Mucosa of gallbladder (tissue), 1 donor: ENCODE measurements around the gene SYMPK. TPM values are rescaled to one million over a fixed set of nuclear protein-coding genes. Genes with fewer than 3 reads are reported as not detected.

Experiments
- DNase-seq: peaks from one replicate; pipeline ENCODE4 v3.0.0-alpha.2; 2020; ENCODE audit warnings: low spot score
- total RNA-seq: library from RNA; stranded (reverse); gene quantifications from one replicate; pipeline ENCODE4 v1.2.1, GENCODE V29; 2021
- donor health status: DM: no; HTN: no; CAD: no.

SYMPK gene
- total RNA-seq, 1 donor from 2014 or later, result 72.6 TPM

DNA sequence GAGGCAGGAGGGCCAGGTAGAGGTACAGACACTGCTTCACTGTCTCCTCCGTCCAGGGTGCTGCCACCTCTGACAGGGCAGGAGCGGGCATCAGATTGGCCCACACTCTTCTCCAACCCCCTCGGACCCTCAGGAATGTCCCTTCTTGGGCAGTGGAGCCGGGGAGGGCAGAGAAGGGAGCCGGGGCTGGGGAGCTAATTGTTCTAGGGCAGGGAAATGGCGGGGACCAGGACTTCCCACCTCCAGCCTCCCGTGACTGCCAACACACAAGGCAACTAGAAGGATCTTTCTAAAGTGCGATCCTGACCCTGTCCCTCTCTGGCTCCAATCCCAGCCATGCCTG lies 37.7 kb downstream of the SYMPK start:
- no peak for DNase-seq

DNA sequence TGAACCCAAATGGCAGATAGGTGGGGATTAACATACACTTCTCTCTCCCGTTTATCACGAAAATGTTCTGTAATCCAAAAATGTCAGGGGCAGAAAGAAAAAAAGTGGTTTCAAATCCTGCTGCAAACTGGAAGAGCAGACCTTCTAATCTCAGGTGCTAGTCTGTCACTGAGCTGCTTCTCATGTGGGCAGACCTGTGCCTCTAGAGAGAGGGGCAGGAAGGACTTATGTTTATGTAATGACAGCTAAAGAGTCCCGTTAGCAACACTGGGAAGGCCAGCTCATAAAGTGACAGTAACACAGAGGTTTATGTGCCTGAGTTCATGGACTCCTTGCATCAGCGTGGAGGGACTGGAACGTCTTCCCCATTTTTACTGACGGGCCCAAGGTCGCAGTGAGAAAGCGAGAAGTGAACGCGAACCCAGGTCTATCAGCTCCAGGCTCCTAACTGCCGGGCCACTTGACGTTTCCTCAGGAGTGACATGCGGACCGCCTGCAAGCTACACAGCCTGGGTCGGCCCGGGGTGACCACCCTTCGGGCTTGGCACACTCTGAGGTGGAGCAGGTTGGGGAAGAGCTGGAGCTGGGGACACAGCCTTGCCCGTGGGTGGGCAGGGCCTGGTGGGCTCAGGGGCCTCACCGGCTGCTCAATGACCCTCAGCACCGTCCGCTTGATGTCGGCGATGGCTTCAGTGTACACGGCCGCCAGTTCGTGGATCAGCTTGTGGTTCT lies 38.2 kb downstream of the SYMPK start:
- DNase-seq, result no peak

DNA sequence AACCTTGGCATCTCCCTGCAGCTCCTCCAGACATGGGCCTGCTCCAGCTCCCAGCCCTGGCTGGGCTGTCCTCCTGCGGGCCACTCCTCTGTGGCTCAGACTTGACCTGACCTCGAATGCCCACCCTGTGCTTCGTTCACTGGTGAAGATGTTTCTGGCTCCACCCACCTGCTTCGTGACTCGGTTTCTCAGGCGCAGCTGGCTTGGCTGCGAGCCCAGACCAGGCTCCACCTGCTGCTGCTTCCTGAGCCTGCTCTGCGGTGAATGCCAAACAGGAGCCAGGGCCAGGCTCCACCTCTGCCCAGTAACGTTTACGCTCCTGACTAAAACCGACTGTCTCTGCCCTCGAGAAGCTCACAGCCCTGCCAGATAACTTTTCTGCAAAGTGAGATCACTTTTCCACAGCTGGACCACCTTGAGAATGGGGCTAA lies 38.9 kb downstream of the SYMPK start:
- peak; percentile 37 for DNase-seq

DNA sequence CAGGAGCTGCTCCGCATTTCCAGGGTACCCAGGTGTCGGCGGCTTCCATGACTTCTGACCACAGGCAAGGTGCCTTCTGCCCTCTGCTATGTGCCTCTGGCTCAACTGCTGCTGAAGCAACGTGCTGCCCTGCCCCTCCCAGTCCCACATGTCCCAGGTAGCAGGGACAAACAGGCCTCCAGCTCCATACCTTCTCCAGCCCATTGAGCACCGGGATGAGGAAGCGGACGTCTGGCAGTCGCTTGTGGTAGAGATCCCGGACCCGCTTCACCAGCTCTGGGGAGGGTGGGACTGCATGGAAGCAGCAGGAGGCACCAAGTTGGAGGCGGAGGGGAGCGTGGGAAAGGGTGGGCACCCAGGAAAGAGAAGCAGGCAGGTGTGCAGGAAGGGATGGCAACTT lies 39.8 kb downstream of the SYMPK start:
- no peak for DNase-seq

DNA sequence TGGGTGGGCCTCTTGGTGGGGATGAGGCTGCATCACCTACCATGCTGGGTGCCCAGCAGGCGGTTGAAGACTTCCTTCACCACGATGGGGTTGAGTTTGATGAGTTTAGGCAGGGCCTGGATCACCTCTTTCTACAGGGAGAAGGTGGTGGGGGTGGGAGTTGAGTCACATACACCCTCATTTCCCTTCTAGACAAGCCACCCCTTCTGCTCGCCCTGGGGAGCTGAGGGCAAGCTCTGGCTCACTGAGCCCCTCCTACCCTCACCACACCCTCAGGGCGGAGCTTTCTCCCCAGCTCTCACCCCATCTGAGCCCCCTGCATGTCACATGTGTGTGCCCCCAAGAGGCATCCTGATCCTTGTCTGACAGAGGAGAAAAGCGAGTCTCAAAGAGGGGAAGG lies 40.2 kb downstream of the SYMPK start:
- DNase-seq, result no peak

DNA sequence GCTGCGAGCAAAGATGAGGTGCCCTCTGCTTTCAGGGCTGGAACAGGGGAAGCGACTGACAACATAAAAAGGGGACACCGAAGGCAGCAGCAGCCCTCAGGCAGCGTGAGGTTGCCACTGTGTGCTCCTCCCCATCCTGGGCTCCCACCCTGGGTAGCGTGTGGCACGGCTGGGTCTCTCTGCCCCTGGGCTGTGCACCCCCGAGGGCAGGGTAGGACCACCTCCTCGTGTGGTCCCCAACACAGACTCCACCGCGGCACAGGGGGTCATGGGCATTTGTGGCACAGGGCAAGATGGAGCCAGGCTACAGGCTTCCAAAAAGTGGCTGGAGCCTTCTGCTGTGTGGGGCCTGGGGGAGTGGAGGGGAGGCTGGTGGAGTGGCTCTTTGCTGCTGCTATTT lies 41.4 kb downstream of the SYMPK start:
- no peak for DNase-seq

DNA sequence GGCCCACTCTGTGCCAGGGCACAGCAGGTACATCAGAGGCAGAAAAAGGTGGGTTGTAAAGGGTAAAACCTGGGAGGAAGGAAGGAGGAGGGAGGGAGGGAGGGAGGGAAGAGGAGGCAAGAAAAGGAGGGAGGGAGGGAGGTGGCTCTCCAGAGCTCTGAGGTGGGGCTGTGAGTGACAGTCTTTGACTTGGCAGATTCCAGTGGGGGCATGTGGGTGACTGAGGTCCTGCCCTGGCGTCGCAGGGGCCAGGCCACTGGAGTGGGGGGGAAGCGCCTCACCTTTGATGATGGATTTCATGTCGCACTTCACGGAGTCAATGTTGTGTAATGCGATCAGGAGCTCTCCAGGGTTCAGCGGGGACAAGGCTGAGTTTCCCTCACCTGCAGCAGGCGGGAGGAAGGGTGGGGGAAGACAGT lies 41.8 kb downstream of the SYMPK start:
- DNase-seq, result no peak

DNA sequence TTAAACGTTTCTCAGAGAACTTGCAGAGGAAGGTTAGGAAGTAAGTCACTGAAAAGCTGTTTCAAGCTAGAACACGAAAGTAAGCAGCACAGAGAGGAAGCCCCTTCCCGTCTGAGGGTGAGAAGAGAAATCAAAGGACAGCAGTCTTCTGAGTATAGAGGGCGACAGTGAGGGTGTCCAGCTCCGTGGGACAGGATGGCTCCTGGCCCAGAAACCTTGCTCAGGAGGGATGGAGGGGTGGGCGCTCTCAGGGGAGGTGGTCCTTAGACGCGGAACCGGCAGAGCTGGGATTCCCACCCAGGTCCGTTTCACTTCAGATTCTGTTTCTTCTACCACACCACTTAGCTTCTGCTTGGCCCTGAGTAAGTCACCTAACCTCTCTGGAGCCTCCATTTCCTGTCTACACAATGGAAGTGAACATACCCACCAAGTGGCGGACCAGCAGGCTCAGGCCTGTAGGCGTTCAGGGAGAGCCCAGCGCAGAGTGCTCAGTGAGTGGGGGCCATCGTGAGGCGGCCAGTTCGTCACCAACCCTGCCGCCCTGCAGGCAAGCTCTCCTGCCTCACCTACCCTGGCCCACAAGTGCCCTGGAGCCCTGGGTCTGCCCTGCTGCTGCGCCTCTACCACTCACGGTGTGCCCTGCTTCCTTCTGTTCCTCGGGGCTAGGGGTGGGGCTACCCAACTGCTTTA lies 42.4 kb downstream of the SYMPK start:
- DNase-seq, result no peak

DNA sequence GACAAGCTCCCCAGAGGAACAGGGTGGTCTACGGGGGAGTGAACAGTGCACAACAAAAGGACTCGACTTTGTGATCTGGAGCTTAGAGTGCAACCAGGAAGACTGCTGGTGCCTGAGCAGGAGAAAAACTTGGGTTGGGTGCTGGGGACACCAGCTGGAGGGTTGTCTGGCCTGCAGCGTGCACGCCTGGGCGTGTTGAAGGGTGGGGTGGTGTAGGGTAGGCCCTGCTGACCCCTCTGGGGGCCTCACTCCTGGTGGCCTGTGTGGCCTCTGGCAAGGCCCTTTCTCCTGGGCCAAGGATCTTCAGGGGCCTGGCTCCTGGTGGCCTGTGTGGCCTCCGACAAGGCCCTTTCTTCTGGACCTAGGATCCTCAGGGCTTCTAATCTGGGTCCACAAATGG lies 43.2 kb downstream of the SYMPK start:
- no peak for DNase-seq

DNA sequence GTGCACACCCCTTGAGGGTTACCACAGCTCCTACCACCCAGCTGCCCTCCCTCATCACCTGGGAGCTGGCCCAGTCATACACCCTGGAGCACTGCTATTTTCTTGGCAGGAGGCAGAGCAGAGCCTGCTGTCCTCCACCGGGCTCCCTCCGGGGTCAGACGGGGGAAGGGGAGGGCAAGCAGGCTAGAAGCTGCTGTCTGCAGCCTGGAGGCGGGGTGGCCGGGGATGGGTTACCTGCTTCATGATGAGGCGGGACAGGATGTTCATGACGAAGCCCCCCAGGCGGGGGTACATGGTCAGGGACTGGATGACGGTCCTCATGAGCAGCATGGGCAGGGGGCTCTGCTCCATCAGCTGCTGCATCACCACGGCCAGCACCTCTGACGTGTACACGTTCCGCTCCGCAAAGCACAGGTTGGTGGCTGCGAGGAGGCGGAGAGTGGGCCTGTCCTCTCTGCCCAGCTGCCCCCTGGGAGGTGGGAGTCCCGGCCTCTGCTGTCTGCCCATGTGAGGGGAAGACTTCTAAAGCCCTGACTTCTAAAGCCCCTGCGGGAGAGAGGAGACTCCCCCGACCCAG lies 45.1 kb downstream of the SYMPK start:
- no peak for DNase-seq

DNA sequence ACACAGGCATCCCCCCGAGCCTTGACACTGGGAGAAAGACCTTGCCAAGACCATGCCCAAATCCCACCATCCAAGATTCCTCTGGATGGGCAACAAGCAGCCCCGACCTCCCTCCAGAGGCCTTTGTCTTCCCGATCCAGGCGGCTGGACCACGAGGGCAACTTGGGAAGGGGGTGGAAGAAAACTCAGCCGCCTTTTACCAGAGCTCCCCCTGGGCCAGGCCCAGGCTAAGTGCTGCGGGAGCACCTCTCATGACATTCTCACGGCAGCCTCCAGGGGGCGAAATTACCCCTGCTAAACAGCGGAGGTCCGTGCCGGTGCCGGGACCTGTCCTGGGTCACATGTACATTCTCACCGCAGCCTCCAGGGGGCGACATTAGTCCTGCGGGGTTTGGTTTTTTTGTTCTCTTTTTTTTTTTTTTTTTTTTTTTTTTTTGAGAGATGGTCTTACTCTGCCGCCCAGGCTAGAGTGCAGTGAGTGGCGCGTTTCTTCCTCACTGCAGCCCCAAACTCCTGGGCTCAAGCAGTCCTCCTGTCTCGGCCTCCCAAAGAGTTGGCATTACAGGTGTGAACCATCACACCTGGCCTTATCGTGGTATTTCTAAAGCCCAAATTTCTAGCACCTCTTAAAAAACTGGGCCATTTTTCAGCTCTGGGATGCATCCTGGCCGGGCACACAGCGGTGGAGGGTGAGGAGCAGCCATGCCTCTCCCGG lies 45.8 kb downstream of the SYMPK start:
- DNase-seq, result peak; percentile 94

DNA sequence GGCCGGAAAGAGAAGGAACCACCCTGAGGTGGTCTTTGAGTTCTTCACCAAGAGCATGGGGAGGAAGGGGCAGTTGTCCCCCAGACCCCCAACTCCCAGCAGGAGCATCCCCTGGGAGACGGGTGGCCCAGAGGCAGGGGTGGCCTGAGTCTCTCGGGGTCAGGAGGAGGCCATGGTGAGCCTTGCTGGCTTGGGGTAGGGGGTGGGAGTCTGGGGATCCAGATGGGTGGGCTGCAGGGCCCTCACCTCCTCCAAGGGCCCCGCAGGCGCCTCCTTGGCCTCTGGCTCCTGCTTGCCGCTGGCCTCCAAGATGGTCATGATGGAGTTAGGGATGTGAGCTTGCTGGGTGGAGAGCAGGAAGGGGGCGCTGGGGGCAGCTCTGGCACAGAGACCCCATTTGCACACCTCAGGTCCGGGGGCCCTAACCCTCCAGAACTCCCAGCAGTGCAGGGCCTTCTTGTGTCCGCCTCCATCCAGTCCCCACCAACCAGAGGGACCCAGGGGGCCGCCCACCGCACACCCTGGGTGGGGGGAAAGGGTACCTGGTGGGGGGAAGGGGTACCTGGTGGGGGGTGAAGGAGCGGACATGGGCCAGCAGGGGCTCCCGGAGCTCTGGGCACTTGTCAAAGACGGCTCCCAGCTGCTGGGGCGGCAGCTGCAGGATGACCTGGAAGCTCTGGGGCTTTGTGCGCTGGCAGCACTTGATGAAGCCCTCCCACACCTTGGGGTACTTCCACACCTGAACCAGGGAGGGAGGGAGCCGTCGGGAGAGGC lies 46.5 kb downstream of the SYMPK start:
- DNase-seq, result no peak

DNA sequence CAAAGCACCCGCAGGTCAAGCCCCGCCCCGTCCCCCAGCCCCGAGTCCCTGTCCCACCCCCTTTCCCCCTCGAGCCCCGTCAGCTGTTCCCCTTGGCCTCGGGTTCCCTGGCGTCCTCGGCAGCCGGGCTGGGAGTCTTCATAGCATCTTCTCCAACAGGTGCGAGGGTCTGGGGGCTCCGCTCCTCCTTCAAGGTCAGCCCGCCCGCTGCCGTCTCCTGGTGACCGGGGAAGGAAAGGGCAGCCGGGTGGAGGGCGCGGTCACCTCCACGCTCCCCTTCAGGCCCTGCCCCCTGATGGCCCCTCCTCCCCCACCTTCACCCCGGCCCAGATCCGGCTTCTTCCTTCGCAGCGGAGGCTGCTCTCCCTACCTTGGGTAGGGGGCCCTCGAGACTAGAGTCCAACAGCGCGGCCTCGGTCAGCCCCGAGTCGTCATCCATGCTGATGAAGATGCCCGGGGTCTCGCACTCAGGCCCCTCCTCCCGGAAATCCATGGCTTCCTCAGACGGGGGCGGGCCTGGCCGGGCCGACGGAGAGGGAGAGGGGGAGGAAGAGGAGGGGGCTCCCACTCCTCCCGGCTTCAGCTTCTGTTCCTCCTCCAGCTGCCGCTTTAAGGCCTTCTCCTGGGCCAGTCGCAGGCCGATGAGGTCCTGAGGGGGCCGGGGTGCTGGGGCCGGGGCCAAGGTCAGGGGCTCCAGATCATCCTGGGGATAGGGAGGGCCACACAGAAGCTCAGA lies 47.3 kb downstream of the SYMPK start:
- DNase-seq, result no peak

DNA sequence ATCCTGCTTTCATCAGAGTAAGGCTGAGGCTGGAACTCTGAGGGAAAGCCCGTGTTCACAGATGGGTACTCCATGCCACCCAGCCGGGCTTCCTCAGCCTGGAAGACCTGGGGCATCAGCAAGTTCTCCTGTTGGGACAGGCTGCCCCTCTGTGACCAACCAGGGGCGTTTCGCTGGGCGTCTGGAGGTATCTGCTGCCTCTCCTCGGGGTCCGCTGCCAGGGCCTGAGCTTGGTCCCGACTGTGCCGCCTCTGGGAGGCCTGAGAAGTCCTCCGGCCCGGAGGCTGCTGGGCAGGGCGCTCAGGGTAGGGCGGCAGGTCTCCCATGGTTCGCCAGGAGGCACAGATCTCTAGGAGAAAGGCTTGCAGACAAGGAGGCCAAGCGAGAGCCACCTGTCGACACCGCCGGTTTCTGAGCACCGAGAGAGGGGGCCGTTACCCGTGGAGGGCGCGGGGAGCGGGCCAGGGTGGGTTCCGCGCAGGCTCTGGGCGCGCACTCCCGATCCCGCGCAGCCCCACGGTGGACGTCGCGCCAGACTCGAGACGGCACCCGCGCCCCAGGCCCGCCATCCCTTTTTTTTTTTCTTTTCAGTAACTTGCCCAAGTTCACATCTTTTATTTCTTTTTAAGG lies 48.0 kb downstream of the SYMPK start, which contains the start of gene RSPH6A:
Gene RSPH6A (minus strand): TSS at position 458 of the 630 bp plus-strand sequence. CDS start 132 bp downstream, at position 326.
- DNase-seq, result no peak

DNA sequence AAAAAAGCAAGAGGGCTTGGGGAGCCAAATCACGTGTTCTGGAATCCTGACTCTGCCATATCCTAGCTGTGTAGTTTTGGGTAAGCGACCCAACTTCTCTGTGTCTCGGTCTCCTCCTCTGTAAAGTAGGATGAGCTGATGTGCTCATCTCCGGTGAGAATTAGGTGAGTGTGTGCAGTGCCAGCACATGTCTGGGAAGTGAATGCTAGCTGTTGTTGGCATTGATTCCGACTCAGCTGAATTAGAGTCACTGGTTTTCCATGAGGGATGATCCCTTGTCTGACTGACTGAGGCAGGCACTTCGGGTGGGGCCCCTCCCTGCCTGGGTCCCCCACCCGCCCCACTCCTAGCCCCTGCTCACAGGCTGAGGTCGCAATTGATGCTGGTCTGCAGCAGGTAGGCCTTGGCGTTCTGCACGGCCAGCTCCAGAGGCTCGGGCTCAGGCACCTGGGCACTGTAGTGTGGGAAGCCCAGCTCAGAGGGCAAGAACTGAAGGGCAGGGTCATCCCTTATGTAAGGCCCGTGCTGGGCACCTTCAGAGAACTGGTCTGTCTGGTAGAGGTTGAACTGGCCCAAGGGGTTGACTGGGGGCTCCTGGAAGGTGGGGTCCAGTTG lies 48.7 kb downstream of the SYMPK start:
- DNase-seq, result no peak

DNA sequence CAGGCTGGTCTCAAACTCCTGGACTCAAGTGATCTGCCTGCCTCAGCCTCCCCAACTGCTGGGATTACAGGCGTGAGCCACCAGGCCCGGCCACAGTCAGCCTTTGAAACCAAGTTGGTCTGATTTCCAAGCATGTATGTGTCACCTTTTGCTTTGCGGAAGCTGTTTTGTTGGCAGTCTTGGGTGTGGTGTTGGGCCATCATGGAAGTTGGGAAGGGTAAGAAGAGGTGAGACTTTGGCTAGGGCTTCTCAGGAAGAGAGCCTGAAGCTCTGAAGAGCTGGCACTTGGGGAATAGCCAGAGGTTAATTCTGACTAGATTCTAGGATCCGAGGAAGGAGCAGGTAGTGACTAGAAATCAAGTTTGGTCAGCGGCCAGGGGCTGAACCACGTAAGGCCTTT lies 50.6 kb downstream of the SYMPK start:
- DNase-seq, result no peak

DNA sequence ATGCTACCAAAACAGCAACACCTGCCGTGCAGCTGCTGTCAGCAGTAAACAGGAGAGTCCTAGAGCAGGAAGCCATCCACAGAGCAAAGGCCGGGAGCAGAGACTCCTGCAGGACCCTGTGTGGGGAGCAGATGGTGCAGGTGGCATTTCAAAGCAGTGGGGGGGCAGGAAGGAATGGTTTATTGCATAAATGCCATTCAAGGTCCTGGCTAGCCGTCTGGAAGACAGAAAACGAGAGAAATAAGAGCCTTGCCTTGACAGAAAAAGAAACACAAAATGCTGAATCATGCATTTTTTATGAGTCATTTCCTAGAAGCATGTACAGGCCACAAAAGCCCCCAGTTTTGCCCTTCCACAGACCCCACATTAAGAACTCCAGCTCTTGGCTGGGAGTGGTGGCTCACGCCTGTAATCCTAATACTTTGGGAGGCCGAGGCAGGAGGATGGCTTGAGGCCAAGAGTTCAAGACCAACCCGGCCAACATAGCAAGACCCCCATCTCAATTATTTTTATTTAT lies 53.2 kb downstream of the SYMPK start:
- DNase-seq, result no peak

DNA sequence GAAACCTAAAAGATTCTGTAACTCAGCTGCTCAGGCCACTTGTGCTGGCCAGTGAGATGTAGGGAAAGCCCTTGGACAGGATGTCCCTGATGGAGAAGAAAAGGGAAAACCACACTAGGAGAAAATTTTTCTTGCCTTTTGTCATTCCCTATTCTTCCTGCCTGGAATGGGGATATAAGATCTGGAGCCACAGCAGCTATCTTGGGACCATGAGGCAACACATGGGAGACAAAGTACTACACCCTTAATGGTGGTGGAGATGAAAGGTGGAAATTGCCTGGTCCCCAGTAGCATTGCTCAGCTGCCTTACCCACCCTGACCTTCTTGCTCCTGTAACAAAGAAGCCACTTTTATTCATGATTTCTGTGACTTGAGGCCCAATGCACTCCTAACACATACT lies 57.2 kb downstream of the SYMPK start:
- no peak for DNase-seq

DNA sequence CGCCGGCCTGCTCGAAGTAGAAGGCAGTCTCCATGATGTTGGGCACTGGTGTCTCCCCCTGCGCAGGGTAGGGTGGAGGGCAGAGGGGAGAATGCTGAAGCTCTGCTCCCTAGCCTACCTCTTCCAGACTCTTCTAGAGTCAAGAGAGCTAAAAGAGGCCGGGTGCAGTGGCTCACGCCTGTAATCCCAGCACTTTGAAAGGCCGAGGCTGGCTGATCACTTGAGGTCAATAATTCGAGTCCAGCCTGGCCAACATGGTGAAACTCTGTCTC lies 58.1 kb downstream of the SYMPK start:
- DNase-seq, result no peak
